Nephron progenitor cell (in vitro differentiated cells): Measurements from ENCODE around the gene JADE2.

Experiments used
- DNase-seq: peaks from one replicate; pipeline ENCODE4 v3.0.0; 2021
- H3K27ac Mint-ChIP-seq: 2 replicates; pipeline ENCODE4 v1.8.0; 2021; ENCODE audit warnings: mild to moderate bottlenecking, moderate library complexity, mixed read lengths
- H3K27me3 Mint-ChIP-seq: 2 replicates; pipeline ENCODE4 v1.8.0; 2021; ENCODE audit warnings: mild to moderate bottlenecking, low read depth, mixed read lengths; ENCODE audit not compliant: poor library complexity
- H3K36me3 Mint-ChIP-seq: 2 replicates; pipeline ENCODE4 v1.8.0; 2021; ENCODE audit warnings: low read depth, mixed read lengths
- H3K4me1 Mint-ChIP-seq: 2 replicates; pipeline ENCODE4 v1.8.0; 2021; ENCODE audit warnings: mixed read lengths
- H3K4me3 Mint-ChIP-seq: 2 replicates; pipeline ENCODE4 v1.8.0; 2021; ENCODE audit warnings: mild to moderate bottlenecking, moderate library complexity, mixed read lengths
- H3K9me3 Mint-ChIP-seq: 2 replicates; pipeline ENCODE4 v1.8.0; 2021; ENCODE audit warnings: mild to moderate bottlenecking, moderate library complexity, mixed read lengths
- CTCF ChIP-seq: fragments of 200-600 bp; sonication (generic); IDR thresholded peaks from 2 replicates; pipeline ENCODE4 v1.5.0; 2021; ENCODE audit warnings: antibody characterized with exemption

The JADE2 gene

GRCh38 chr5:134521841-134522240 is 3.6 kb upstream of the JADE2 start:
- Mint-ChIP-seq H3K27me3 (peaks cover 56% of the 10 kb centered on the region), H3K36me3 (no peaks in the 10 kb centered on the region)
- no peak for TF ChIP-seq CTCF

GRCh38 chr5:134523543-134524271 is 1.8 kb upstream of the JADE2 start:
- no peak for DNase-seq
- peaks cover 59% of the 10 kb centered on the region for H3K27me3 Mint-ChIP-seq
- H3K4me3 Mint-ChIP-seq: peak overlapping the region; percentile 75
- H3K27ac Mint-ChIP-seq: no peak overlapping the region
- no peaks in the 10 kb centered on the region for H3K36me3 Mint-ChIP-seq
- TF ChIP-seq CTCF: no peak
- peaks cover 15% of the 10 kb centered on the region for H3K4me1 Mint-ChIP-seq
- no peaks in the 10 kb centered on the region for H3K9me3 Mint-ChIP-seq

More at GRCh38 chr5:134521841-134522240, 3.6 kb upstream of the JADE2 start:
- Mint-ChIP-seq H3K4me3 (no peak overlapping the region), H3K4me1 (peaks cover 5% of the 10 kb centered on the region), H3K27ac (no peak overlapping the region), H3K9me3 (no peaks in the 10 kb centered on the region)
- no peak for DNase-seq

GRCh38 chr5:134524272-134524825 is 1.1 kb upstream of the JADE2 start:
- H3K27me3 Mint-ChIP-seq: peaks cover 59% of the 10 kb centered on the region
- peak; percentile 66 for DNase-seq
- H3K27ac Mint-ChIP-seq: no peak overlapping the region

GRCh38 chr5:134525683-134526482 is 413 bp downstream of the JADE2 start:
- peaks cover 35% of the 10 kb centered on the region for H3K4me1 Mint-ChIP-seq
- H3K9me3 Mint-ChIP-seq: no peaks in the 10 kb centered on the region
- DNase-seq: peak; percentile 71
- H3K27me3 Mint-ChIP-seq: peaks cover 51% of the 10 kb centered on the region
- H3K36me3 Mint-ChIP-seq: no peaks in the 10 kb centered on the region
- peak overlapping the region; percentile 90 for H3K4me3 Mint-ChIP-seq
- TF ChIP-seq CTCF: no peak
- H3K27ac Mint-ChIP-seq: no peak overlapping the region

More at GRCh38 chr5:134524272-134524825, 1.1 kb upstream of the JADE2 start:
- peak overlapping the region; percentile 85 for H3K4me3 Mint-ChIP-seq
- H3K4me1 Mint-ChIP-seq: peaks cover 20% of the 10 kb centered on the region
- H3K36me3 Mint-ChIP-seq: no peaks in the 10 kb centered on the region
- TF ChIP-seq CTCF: no peak
- no peaks in the 10 kb centered on the region for H3K9me3 Mint-ChIP-seq

GRCh38 chr5:134526483-134527155 is 1.1 kb downstream of the JADE2 start:
- peak; percentile 43 for TF ChIP-seq CTCF
- peaks cover 45% of the 10 kb centered on the region for H3K27me3 Mint-ChIP-seq
- H3K27ac Mint-ChIP-seq: no peak overlapping the region
- peaks cover 39% of the 10 kb centered on the region for H3K4me1 Mint-ChIP-seq
- H3K9me3 Mint-ChIP-seq: no peaks in the 10 kb centered on the region
- no peaks in the 10 kb centered on the region for H3K36me3 Mint-ChIP-seq
- DNase-seq: peak; percentile 71
- H3K4me3 Mint-ChIP-seq: peak overlapping the region; percentile 80
